GM10847 (cell line): ENCODE results near the gene OPCML.

ENCODE experiments used
- POLR2A ChIP-seq: IDR thresholded peaks from 2 replicates; pipeline ENCODE4 v1.6.1; 2011; ENCODE audit not compliant: insufficient read length; ENCODE audit errors: extremely low read depth

The OPCML gene

DNA sequence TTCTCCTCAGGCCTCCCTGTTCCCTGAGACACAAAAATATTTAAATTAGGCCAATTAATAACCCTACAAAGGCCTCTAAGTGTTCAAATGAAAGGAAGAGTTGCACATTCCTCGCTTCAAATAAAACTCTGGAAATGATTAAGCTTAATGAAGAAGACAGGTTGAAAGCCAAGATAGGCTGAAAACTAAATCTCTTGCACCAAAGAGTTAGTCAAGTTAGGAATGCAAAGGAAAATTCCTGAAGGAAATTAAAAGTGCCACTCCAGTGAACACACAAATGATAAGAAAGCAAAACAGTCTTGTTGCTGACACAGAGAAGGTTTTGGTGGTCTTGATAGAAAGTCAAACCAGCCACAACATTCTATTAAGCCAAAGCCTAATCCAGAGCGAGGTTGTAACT lies 574.4 kb downstream of the OPCML start:
- no peak for TF ChIP-seq POLR2A

DNA sequence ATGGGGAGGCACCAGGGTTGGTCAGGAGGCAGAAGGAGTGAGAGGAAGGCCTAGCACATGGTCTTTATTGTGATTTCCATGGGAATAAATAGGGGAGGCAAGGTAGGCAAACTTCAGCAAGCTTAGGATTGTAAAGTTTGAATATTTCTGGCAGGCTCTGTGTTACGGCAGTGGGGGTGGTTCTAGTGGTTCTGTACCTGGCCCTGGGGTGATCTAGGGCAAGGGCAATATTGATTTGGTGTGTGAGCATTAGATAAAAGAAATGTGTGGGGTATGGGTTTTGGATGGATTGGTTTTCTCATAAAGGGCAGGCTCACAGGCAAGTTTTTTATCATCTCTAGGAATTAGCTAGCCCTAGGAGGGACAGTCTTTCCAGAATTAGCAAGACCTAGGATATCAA lies 584.0 kb downstream of the OPCML start:
- TF ChIP-seq POLR2A = no peak

DNA sequence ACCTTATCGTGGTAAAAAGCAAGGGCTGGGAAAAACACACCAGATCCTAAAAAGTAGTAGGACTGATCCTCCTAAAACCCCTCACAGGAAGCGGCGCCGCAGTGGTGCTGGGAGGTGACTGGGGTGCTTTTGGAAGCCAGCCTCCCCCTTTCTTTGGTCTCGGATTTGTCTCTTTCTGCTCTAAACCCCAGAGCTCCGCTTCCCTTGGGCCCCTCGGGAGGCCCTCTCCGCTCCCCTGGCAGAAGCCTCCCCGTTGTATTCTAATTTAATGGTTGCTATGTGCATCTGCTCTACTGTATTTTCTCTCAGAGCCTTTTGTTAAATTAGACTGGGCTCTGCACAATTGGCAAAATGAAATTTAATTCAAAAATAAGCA lies 587.7 kb downstream of the OPCML start:
- no peak for TF ChIP-seq POLR2A

DNA sequence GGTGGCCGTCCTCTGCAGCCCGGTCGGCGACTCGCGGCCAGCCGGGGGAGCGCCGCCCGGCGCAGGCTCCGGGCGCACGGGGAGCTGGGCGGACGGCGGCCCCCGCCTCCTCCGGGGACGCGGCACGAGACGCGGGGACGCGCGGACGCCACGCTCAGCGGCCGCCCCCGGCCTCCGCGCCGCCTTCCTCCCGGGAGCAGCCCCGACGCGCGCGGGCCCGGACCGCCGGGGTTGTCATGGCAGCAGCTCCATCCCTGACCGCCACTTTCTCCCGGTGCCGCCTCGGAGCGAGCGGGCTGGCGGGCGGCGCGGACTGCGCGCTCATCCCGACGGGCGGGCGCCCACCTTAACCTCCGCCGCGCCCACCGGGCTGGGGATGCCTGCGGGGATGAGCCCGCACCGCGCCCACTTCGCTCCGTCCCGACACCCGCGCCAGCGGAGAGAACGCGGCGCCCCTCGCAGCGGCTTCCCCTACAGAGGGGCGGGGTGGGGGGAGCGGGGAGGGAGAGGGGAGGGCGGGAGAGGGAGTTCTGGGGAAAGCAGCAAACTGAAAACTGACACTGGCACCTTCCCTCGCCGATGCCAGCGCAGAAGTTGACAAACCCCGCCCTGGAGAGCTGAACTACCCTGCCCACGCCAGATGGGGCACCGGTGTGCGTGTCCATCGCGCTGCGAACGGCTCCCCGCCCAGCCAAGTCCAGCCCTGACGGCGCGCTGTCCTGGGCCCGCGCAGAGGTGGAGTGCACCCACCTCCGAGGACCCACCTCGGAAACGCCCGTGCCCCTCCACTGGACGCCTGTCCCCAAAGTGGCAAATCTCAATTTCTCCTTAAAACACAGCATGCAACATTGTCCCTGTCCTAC lies 588.4 kb downstream of the OPCML start:
- TF ChIP-seq POLR2A = no peak

DNA sequence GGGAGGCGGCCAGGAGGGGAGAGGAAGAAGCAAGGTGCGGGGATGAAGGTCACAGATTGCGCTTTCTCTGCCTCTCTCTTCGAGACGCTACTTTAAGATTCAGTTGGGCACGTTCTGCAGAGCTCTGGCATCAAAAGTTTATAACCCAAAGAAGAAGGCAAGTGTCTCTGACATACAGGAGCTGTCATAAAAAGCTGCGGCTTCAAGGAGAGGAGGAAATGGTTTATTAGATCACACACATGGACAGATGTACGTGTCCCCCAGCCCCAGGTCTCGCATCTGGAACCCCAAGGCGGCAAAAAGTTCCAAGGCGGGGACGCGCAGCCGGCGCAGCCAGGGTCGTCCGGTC lies 589.0 kb downstream of the OPCML start:
- no peak for TF ChIP-seq POLR2A

DNA sequence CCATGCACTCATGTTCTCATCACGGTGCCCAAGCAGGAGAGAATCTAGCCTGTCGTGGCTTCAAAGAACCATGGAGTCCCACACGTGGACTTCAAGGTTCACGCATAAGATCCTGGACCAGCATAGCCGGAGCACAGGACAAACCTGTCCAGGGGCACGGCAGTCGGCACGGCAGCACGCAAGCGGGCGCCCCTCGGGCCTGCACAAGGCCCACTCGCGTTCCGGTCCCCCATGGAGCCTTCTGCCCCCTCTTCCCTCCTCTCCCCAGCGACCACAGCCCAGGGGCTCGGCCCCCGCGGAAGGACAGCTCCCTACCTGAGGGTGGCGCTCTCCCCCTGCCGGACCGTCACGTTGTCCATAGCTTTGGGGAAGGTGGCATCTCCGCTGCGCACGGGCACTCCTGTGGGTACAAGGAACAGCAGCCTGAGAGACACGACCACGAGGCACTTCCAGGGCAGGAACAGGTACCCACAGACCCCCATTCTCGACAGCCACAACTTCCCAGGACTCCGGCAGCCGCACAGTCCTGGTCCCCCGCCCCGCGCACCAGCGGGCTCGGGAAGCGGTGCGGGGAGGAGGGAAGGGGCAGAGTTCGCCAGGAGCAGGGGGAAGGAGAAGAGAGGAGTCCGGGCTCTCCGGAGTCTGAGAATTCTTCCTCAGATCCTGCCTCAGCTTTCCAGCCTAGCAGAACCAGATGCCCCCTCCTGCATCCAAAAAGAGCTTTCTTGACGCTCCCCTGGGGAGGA lies 589.5 kb downstream of the OPCML start:
- TF ChIP-seq POLR2A = no peak

DNA sequence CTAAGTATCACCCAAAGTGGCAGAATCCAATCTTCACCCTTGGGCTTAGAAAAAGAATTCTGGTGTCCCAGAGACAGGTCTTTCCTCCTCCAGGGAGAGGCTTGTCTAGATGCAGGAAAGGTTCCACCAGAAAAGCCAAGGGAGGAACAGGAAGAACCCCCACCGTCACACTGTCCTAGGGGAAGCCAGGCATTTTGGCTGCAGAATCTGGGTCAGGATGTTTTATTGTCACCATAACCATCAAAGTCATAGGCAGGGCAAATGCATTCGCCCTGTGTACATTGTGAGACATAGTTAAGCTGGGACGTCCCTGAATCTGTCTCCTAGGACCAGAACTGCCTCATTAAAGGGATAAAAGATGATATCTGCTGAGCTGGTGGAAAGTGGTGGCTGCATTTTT lies 590.5 kb downstream of the OPCML start:
- no peak for TF ChIP-seq POLR2A

DNA sequence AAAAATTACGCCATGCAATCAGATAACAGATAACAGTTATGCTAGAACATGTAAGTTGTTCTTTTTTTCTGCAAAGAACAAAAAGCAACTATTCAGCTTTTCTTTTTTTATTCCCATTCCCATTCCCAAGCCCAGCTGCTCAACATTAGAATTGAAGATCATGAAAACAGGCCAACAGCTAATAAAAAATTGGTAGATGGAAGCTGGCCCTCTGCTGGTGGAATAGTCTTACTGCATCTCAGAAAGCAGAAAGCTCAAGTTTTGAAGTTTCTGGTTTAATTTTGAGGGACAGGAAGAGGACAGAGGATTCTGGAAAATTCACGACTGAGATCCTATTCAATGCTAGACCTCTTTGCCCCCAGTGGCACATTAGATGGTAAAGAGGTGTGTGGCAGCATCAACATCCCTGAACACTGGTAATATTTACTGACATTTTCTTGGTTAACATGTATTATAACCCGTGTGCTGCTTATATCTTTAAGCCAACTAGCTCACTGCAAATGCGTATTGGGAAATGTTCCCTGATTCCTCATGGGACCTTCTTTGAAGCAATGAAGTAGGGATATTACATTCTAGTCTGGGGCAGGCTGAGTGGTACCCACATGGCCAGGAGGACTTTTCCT lies 591.2 kb downstream of the OPCML start:
- no peak for TF ChIP-seq POLR2A

DNA sequence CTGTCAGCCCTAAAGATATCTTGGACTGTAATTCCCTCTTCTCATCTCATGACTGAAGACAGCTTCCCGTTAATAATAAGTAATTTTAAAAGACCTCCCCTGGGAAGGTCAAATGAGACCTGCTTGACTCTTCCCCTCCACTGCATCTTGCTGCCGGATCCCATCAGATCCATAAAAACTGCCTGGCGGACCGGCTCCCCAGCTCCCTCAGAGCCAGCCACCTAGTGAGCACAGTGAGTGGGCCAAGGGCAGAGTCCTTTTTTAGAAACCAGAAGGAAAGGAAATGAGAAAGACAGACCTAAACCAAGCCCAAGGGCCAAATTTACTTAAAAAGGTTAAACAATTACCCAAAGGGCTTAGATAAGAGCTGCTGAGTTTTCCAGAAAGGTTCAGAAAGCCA lies 595.3 kb downstream of the OPCML start:
- no peak for TF ChIP-seq POLR2A

DNA sequence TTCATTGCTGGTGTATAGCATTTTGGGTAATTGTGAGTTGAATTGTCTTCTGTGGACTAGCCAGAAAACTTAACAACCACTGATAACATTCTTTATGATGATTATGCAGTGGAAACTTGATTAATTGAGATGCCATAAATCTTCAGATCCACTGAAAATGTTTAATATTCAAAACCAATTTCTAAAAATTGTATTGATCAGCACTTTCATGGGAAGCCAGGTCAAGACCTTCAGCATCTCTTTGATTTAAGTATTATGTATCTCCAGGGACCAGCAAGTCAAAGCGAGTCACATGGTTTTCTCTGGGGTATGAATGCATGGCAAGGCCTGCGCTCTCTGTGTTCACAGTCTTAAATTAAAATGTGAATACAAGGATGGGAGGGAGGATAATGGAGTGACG lies 596.9 kb downstream of the OPCML start:
- TF ChIP-seq POLR2A = no peak

DNA sequence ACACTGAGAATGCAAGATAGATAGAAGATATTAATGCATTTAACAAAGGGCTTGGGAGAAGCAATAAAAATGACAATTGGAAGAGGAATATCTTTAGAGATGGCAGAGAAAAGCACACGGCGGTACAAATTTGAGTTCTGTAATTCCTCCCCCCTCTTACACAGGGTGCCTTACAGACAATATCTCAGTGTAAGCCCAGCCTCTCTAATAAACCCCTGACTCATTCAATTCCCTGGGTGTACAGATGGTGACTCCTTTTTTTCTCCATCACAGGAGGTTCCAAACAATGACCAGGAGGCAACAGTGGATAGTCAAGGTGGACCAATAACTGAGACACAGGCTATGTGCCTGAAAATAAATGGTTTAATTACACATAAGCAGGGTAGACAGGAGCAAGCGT lies 598.6 kb downstream of the OPCML start:
- no peak for TF ChIP-seq POLR2A

DNA sequence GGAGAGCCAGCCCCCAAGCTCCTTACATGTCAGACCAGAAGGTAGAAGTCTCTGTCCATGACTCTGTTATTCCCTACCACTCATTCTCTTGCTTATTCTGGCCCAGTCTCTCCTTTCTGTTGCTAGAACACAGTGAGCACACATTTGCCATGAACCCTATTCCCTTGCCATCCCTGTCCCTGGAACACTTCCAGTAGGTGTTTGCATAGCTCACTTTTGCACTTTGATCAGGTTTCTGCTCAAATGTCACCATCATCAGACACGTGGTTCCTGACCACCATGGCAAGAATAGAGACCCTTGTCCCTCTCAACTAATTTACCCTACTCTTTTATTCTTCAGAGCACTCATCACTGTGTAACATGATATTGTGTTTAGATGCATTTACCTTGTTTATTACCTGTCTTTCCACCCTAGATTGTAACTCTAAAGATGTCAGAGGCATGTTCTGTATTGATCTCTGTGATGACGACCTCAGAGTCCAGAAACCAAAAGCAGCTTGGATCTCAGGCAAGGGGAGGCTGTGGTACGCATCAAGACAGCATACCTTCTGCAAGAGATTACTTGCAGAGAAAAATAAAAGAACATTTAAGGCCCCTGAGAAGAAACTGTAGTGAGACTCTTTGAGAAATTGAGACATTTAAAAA lies 606.4 kb downstream of the OPCML start:
- no peak for TF ChIP-seq POLR2A

DNA sequence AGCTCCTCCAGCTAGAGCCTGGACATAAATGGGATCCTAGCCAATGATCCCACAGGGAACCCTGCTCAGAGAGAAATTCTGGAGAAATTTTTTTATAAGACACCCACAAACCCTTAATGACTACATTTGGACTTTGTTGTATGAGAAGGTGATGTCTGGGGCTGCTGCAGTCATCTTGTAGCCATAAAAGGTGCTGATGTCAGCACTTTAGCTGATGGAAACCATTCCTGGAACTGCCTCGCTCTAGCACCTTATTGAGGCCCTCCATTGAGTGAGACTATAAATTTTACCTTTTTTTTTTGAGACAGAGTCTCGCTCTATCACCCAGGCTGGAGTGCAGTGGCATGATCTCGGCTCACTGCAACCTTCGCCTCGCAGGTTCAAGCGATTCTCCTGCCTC lies 610.7 kb downstream of the OPCML start:
- TF ChIP-seq POLR2A = no peak

DNA sequence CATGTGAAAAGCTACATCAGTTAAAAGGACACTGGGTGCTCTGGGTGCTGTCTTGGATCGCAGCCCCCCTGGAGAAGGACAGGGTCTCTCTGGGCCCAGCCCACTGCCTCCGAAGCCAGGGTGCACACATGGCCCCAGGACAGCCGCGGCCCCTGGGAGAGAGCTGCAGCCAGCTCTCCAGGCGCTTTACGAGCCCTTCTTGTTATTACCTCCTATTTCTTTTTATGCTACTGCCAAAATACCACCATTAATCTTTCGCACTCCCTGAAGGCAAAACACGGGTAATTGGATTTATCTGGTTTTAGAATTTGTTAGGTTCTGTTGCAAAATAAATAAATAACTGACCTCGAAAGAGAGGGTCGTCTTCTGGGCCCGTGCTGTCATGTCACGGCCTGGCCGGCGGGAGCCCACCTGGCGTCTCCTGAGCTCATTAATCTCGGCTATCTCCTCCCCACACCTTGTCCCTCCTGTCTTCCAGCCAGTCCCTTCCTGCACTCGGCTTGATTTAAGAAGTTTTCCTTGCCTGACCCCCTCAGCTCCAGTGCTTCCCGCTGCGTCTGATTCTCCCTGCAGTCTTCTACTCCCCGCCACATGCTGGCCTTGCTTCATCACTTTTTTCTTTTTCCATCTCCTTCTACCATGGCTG lies 611.7 kb downstream of the OPCML start:
- TF ChIP-seq POLR2A = no peak

DNA sequence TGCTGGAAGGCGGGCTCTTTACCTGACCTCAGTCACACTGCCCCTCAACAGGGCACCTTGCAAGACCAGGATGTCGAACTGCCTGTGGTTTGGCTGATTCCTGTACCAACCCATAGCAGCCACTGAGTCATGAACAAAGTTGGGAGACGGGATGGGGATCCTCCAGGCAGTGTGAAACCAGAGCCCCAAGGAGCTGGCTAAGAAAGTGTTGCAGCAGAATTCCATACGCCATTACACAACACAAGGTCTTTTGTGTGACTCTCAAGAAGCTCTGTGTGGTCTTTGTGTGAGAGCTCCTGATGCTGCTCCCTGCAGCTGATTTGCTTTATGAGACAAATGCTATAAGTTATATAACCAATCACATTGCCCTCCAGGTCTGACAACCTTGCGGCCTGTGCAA lies 617.7 kb downstream of the OPCML start:
- TF ChIP-seq POLR2A = no peak
